Cardiac muscle cell (in vitro differentiated cells and primary cell): Measurements from ENCODE around the gene MIP. TPM values are rescaled to one million over a fixed set of nuclear protein-coding genes. Genes with fewer than 3 reads are reported as not detected.

Experiments used
- DNase-seq, 2 donors: peaks; one replicate each; pipeline versions ENCODE4 v3.0.0 to v3.0.0-alpha.2; 2010 to 2017; ENCODE audit warnings: low read depth in 1 of 2, low spot score in 1 of 2
- H3K27ac ChIP-seq: fragments of 200-600 bp; sonication (generic); 2 replicates; pipeline ENCODE4 v1.5.1; 2016
- H3K27me3 ChIP-seq: fragments of 200-600 bp; sonication (generic); 2 replicates; pipeline ENCODE4 v1.6.0; 2016; ENCODE audit warnings: control low read depth
- H3K36me3 ChIP-seq: fragments of 200-600 bp; sonication (generic); 2 replicates; pipeline ENCODE4 v1.5.1; 2016; ENCODE audit warnings: control low read depth
- H3K4me1 ChIP-seq: fragments of 200-600 bp; sonication (generic); 2 replicates; pipeline ENCODE4 v1.8.1; 2017; ENCODE audit warnings: low read depth, mild to moderate bottlenecking, mixed run types
- H3K4me3 ChIP-seq: fragments of 200-600 bp; sonication (generic); 2 replicates; pipeline ENCODE4 v1.5.1; 2016; ENCODE audit warnings: mild to moderate bottlenecking
- H3K9me3 ChIP-seq: fragments of 200-600 bp; sonication (generic); 2 replicates; pipeline ENCODE4 v1.5.1; 2017; ENCODE audit warnings: low read depth, mild to moderate bottlenecking, control low read depth
- polyA plus RNA-seq: library from polyadenylated mRNA; unstranded; fragments of >200 nt; fragmentation: Nextera tagmentation; extraction: Ambion mirVana; gene quantifications from 2 replicates; pipeline ENCODE4 v1.2.1, GENCODE V29; 2016
- total RNA-seq: library from RNA; depleted of rRNA; stranded (reverse); fragments of >200 nt; gene quantifications from 2 replicates; pipeline ENCODE4 v1.2.3, GENCODE V29; 2016
- TF ChIP-seq, protein P1 (sequence below): IDR thresholded peaks from 2 replicates; pipeline ENCODE4 v1.5.1; 2012; ENCODE audit warnings: low read depth, mild to moderate bottlenecking, low read length

MIP gene
- total and polyA plus RNA-seq, 2 experiments from 2014 or later, result 0.29 TPM; not detected in 1

DNA sequence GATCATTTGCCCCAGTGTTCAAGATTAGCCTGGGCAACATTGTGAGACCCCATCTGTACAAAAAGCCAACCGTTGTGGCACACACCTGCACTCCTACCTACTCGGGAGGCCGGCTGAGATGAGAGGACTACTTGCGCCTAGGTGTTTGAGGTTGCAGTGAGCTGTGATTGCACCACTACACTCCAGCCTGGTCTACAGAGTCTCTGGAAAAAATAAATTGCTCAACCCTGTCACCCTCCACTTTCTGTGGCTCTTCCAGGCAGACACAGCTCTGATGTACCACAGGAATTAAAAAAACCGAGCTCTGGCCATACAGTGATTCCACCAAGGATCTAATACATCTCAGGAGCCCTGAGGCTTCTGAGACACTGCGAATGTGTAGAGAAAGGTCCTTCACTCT is 19.6 kb downstream of the MIP start:
- no peaks in the 10 kb centered on the region for H3K27me3 ChIP-seq
- TF ChIP-seq, protein P1, sequence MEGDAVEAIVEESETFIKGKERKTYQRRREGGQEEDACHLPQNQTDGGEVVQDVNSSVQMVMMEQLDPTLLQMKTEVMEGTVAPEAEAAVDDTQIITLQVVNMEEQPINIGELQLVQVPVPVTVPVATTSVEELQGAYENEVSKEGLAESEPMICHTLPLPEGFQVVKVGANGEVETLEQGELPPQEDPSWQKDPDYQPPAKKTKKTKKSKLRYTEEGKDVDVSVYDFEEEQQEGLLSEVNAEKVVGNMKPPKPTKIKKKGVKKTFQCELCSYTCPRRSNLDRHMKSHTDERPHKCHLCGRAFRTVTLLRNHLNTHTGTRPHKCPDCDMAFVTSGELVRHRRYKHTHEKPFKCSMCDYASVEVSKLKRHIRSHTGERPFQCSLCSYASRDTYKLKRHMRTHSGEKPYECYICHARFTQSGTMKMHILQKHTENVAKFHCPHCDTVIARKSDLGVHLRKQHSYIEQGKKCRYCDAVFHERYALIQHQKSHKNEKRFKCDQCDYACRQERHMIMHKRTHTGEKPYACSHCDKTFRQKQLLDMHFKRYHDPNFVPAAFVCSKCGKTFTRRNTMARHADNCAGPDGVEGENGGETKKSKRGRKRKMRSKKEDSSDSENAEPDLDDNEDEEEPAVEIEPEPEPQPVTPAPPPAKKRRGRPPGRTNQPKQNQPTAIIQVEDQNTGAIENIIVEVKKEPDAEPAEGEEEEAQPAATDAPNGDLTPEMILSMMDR, result no peak
- H3K4me1 ChIP-seq, result no peaks in the 10 kb centered on the region
- no peak overlapping the region for H3K4me3 ChIP-seq
- no peak for DNase-seq
- no peak overlapping the region for H3K27ac ChIP-seq
- no peaks in the 10 kb centered on the region for H3K36me3 ChIP-seq
- H3K9me3 ChIP-seq, result no peaks in the 10 kb centered on the region

DNA sequence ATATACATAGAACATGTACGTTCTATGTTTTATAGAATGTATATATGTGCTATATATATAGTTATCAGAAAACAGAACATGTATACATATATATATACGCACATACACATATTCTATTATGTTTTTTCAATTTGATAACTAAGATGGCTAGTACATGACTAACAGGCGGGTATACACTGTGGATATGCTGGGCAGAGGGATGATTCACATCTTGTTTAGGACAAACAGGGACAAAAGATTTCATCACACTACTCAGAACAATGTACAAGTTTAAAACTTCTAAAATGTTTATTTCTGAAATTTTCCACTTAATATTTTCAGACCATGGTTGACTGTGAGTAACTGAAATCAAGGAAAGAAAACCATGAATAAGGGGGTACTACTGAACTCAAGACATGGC is 22.6 kb downstream of the MIP start:
- no peak overlapping the region for H3K27ac ChIP-seq
- DNase-seq, result peak in 1 of 2 donors; percentile 60
- H3K4me3 ChIP-seq, result no peak overlapping the region
- peaks cover 3% of the 10 kb centered on the region for H3K36me3 ChIP-seq
- no peaks in the 10 kb centered on the region for H3K9me3 ChIP-seq
- no peaks in the 10 kb centered on the region for H3K27me3 ChIP-seq
- no peaks in the 10 kb centered on the region for H3K4me1 ChIP-seq
- TF ChIP-seq, protein P1, result no peak

DNA sequence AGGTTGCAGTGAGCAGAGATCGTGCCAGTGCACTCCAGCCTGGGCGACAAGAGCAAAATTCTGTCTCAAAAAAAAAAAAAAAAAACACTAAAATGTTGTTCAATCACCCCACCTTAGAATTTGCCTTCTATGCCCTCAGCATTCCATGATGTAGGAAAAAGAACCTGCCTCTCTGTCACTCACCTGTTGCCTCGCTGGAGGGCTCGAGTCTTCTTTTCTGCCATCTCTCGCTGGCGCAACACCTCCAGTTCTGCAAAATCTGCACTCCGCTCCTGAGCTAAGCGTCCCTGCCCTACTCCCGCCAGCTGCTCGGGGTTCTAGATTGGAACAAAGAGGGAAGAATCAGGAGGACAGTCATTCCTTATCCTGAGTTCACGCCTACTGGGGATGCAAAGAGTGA is 23.2 kb downstream of the MIP start:
- TF ChIP-seq, protein P1, result no peak
- peaks cover 3% of the 10 kb centered on the region for H3K36me3 ChIP-seq
- no peaks in the 10 kb centered on the region for H3K9me3 ChIP-seq
- DNase-seq, result no peak
- H3K4me1 ChIP-seq, result no peaks in the 10 kb centered on the region
- no peak overlapping the region for H3K27ac ChIP-seq
- H3K4me3 ChIP-seq, result no peak overlapping the region
- H3K27me3 ChIP-seq, result no peaks in the 10 kb centered on the region

DNA sequence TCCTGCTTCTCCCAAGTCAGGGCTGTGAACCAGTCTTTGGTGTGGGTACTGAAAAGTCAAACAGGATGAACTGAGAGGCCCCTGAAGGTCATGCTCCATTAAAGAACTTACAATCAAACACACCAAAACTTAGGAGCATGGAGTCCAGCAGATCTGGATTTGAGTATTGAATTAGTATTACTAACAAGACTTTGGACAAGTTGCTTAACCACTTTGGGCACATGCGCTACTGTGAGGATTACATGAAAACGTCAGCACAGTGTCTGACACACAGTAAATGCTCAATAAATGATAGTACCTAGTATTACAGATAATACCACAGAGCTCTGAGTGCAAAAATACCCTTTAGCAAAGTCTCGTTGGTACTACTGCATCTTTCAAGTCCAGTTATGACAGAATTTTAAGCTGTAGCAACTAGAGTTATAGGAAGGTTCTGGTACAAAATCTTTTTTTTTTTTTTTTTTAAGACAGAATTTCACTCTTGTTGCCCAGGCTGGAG is 28.5 kb downstream of the MIP start:
- Histone ChIP-seq H3K27ac (no peak overlapping the region), H3K36me3 (peaks cover 6% of the 10 kb centered on the region), H3K9me3 (no peaks in the 10 kb centered on the region), H3K27me3 (no peaks in the 10 kb centered on the region), H3K4me3 (no peak overlapping the region), H3K4me1 (no peaks in the 10 kb centered on the region)
- TF ChIP-seq, protein P1, result no peak
- no peak for DNase-seq

DNA sequence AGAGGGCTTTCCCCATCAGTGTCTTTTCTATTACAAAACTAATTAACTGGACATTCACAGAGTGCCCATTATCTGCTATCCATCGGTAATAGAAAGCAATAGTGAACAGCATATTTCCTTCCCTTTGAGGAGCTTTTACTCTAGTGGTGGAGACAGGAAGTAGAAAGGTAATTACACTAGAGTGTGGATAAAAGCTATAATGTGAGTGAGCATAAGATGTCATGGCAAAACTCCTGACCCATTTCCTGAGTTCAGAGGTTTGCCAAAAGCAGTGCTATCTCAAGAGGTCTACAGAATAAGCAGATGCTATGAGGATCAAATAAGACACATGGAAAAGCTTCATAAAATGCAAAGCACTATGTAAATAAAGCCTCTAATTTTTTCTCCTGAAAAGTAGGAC is 29.3 kb downstream of the MIP start:
- no peaks in the 10 kb centered on the region for H3K9me3 ChIP-seq
- DNase-seq, result no peak
- TF ChIP-seq, protein P1, result no peak
- no peak overlapping the region for H3K27ac ChIP-seq
- peaks cover 6% of the 10 kb centered on the region for H3K36me3 ChIP-seq
- H3K27me3 ChIP-seq, result no peaks in the 10 kb centered on the region
- H3K4me1 ChIP-seq, result no peaks in the 10 kb centered on the region
- H3K4me3 ChIP-seq, result no peak overlapping the region

DNA sequence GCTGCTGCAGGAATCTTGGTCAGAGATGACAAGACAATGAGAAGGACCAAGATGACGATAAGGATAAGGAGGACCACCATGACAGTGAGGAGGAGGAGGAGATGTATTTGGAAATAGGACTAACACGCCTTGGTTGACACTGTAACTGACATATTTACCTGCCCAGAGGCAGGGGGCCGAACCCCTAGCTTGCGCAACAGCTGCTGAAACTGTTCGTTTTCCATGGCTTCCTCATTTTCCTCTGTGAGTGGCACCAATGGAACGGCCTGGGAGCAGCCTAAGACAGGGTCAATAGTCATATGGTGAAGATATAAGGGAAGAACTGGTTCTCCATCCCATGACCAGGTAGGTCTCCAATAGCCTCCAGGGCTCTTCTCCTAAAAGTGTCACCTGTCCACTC is 34.0 kb downstream of the MIP start:
- Histone ChIP-seq H3K9me3 (no peaks in the 10 kb centered on the region), H3K4me3 (no peak overlapping the region)
- TF ChIP-seq, protein P1, result no peak

More for the DNA sequence above, 34.0 kb downstream of the MIP start:
- no peaks in the 10 kb centered on the region for H3K4me1 ChIP-seq
- H3K27me3 ChIP-seq, result no peaks in the 10 kb centered on the region
- H3K27ac ChIP-seq, result no peak overlapping the region
- no peak for DNase-seq
- peaks cover 4% of the 10 kb centered on the region for H3K36me3 ChIP-seq
